K562 treated with DMSO at 1 percent for 48 hours (cell line): ENCODE measurements around the gene FUNDC1. TPM values are rescaled to one million over a fixed set of nuclear protein-coding genes. Genes with fewer than 3 reads are reported as not detected.

ENCODE experiments used
- total RNA-seq: library from RNA; unstranded; fragments of 300-600 nt; gene quantifications from 2 replicates; pipeline ENCODE4 v1.2.3, GENCODE V29; 2022; ENCODE audit warnings: low replicate concordance; ENCODE audit errors: extremely low read depth

FUNDC1 gene
- not detected in 2 replicates for total RNA-seq

GRCh38 chrX:44542567-44543325 is at the start of gene FUNDC1:
TSS of gene FUNDC1 (minus strand) at chrX:44542859. CDS start at chrX:44542832, 27 bp downstream.

Other genes starting within 250 kb of the FUNDC1 start
- gene EFHC2, start 199.2 kb downstream of the FUNDC1 start, total RNA-seq, result not detected in 2 replicates